Fibroblast of lung (primary cell): Measurements from ENCODE around the gene DCP1B. TPM values are rescaled to one million over a fixed set of nuclear protein-coding genes. Genes with fewer than 3 reads are reported as not detected.

ENCODE experiments used
- DNase-seq, 2 donors: peaks; one replicate each; pipeline versions ENCODE4 v3.0.0 to v3.0.0-alpha.2; 2010; ENCODE audit warnings: low read depth in 2 of 2
- H2AFZ ChIP-seq: 2 replicates; pipeline ENCODE4 v1.5.1; 2012; ENCODE audit warnings: low read length, control low read depth, inconsistent platforms
- H3K27ac ChIP-seq: 2 replicates; pipeline ENCODE4 v1.5.1; 2011; ENCODE audit warnings: low read length, control low read depth; ENCODE audit not compliant: insufficient read depth
- H3K27me3 ChIP-seq: 2 replicates; pipeline ENCODE4 v1.5.1; 2011; ENCODE audit warnings: mild to moderate bottlenecking, low read length; ENCODE audit not compliant: control insufficient read depth, insufficient read depth
- H3K36me3 ChIP-seq: 2 replicates; pipeline ENCODE4 v1.5.1; 2011; ENCODE audit warnings: low read length; ENCODE audit not compliant: control insufficient read depth, insufficient read depth
- H3K4me1 ChIP-seq: 2 replicates; pipeline ENCODE4 v1.5.1; 2011; ENCODE audit warnings: low read length; ENCODE audit not compliant: control insufficient read depth, insufficient read depth; ENCODE audit errors: extremely low read depth
- H3K4me2 ChIP-seq: 2 replicates; pipeline ENCODE4 v1.5.1; 2011; ENCODE audit warnings: low read length, control low read depth; ENCODE audit not compliant: insufficient read depth; ENCODE audit errors: extremely low read depth
- H3K4me3 ChIP-seq, 4 experiments: fragments of 200-600 bp in 1 of 4; sonication (generic) in 1 of 4; replicated peaks in 1 of 4; 2 replicates each; pipeline ENCODE4 v1.5.1; 2011 to 2016; ENCODE audit warnings: low read length in 4 of 4, low read depth in 3 of 4, mild to moderate bottlenecking in 3 of 4, control low read depth in 2 of 4, inconsistent platforms in 1 of 4, mixed read lengths in 1 of 4; ENCODE audit not compliant: insufficient read depth in 1 of 4; ENCODE audit errors: control extremely low read depth in 1 of 4
- H3K79me2 ChIP-seq: 2 replicates; pipeline ENCODE4 v1.5.1; 2012; ENCODE audit warnings: mild to moderate bottlenecking, low read length, inconsistent platforms; ENCODE audit not compliant: control insufficient read depth, insufficient read depth
- H3K9ac ChIP-seq: 2 replicates; pipeline ENCODE4 v1.5.1; 2011; ENCODE audit warnings: mild to moderate bottlenecking, low read length, control low read depth; ENCODE audit not compliant: insufficient read depth
- H3K9me3 ChIP-seq: 2 replicates; pipeline ENCODE4 v1.5.1; 2012; ENCODE audit warnings: low read depth, low read length; ENCODE audit not compliant: control insufficient read depth, insufficient read depth
- H4K20me1 ChIP-seq: 2 replicates; pipeline ENCODE4 v1.5.1; 2011; ENCODE audit warnings: low read length; ENCODE audit not compliant: control insufficient read depth, insufficient read depth; ENCODE audit errors: extremely low read depth
- EZH2 ChIP-seq: IDR thresholded peaks from 2 replicates; pipeline ENCODE4 v1.5.1; 2012; ENCODE audit warnings: low read length, control low read depth, mild to moderate bottlenecking; ENCODE audit errors: missing control alignments
- polyA plus RNA-seq, 2 donors: library from polyadenylated mRNA; depleted of rRNA in 1 of 2; stranded (reverse) in 1 of 2; unstranded in 1 of 2; fragments of >200 nt; gene quantifications; 2 replicates each; pipeline ENCODE4 v1.2.1, GENCODE V29; 2011 to 2012; ENCODE audit warnings: missing spikeins in 1 of 2
- total RNA-seq: library from RNA; depleted of rRNA; stranded (reverse); fragments of >200 nt; gene quantifications from 2 replicates; pipeline ENCODE4 v1.2.1, GENCODE V29; 2014
- TF ChIP-seq, protein P1 (sequence below), 2 donors: IDR thresholded peaks in 1 of 2; conservative IDR thresholded peaks in 1 of 2; 1 replicate in 1 of 2; 2 replicates in 1 of 2; pipeline ENCODE4 v1.5.1; 2011 to 2012; ENCODE audit warnings: low read length in 2 of 2, control low read depth in 1 of 2, inconsistent platforms in 1 of 2, low read depth in 1 of 2, mild to moderate bottlenecking in 1 of 2

DCP1B gene
- total and polyA plus RNA-seq, 2 donors (not counting 1 experiment from before 2014, with no cell fraction given) = 10.4 to 19.4 TPM

DNA sequence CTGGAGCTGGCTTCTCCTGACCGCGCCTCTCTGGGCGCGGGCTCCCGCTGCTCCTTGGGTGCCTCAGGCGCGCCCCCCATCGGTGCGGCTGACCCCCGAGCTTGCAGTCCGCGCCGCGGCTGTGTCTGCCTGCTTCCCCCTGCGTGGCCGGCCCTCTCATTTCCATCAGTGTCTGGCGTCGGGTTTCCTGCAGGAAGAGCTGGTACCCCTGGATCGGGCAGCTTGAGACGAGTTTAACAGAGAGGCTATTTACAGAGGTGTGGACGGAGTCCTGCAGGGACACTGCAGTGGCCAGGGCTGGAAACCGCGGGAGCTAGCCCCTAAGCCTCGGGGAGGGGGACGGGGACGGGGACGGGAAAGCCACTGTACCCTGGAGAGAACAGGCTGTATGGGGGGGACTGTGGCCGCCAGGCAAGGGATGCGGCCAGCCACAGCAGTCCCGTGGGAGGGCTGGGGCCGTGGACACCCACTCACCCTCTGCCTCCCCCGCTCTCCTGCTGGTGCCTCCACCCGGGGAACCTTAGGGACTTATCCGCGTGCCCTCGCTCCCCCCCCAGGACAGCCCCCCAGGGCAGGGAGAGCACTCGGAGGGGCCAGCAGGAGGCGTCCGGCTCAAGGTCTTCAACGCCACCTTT, 82.1 kb downstream of the DCP1B start:
- H3K79me2 ChIP-seq = no peaks in the 10 kb centered on the region
- DNase-seq = no peak
- no peaks in the 10 kb centered on the region for H3K36me3 ChIP-seq
- H3K27ac ChIP-seq = no peak overlapping the region
- H3K4me3 ChIP-seq = no peak overlapping the region
- no peaks in the 10 kb centered on the region for H4K20me1 ChIP-seq
- no peak overlapping the region for H2AFZ ChIP-seq
- no peak overlapping the region for H3K9ac ChIP-seq
- H3K9me3 ChIP-seq = no peaks in the 10 kb centered on the region
- H3K27me3 ChIP-seq = peaks cover 16% of the 10 kb centered on the region
- TF ChIP-seq, protein P1, sequence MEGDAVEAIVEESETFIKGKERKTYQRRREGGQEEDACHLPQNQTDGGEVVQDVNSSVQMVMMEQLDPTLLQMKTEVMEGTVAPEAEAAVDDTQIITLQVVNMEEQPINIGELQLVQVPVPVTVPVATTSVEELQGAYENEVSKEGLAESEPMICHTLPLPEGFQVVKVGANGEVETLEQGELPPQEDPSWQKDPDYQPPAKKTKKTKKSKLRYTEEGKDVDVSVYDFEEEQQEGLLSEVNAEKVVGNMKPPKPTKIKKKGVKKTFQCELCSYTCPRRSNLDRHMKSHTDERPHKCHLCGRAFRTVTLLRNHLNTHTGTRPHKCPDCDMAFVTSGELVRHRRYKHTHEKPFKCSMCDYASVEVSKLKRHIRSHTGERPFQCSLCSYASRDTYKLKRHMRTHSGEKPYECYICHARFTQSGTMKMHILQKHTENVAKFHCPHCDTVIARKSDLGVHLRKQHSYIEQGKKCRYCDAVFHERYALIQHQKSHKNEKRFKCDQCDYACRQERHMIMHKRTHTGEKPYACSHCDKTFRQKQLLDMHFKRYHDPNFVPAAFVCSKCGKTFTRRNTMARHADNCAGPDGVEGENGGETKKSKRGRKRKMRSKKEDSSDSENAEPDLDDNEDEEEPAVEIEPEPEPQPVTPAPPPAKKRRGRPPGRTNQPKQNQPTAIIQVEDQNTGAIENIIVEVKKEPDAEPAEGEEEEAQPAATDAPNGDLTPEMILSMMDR (conservative IDR thresholded peaks at IDR 0.05 in 1 of 2, IDR thresholded peaks at IDR 0.05 in 1 of 2; ENCODE audit: low read depth in 1 of 2, low read length in 2 of 2) = no peak
- TF ChIP-seq EZH2 = no peak
- no peaks in the 10 kb centered on the region for H3K4me1 ChIP-seq
- no peak overlapping the region for H3K4me2 ChIP-seq

DNA sequence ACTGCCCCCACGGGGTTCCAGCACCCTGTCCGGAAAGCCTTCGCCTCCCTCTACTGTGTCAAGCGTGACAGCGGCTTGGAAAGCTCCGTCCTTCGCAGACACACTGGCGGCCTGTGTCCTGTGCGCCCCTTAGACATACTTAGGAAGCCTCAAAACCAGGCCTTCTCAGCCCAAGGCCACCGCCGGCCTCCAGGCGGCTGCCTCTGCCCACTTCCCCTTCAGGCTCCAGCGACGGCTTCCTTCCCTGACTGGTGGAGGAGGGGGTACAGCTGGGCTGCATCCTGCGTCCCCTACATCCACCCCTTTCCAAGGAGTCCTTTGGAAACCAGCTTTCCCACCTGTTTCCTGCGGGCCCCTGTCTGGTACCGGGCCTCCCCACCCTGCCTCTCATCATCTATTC, 83.3 kb downstream of the DCP1B start:
- no peaks in the 10 kb centered on the region for H3K79me2 ChIP-seq
- H3K27me3 ChIP-seq = peaks cover 14% of the 10 kb centered on the region
- no peak overlapping the region for H3K4me2 ChIP-seq
- H3K4me1 ChIP-seq = no peaks in the 10 kb centered on the region
- DNase-seq = no peak
- H3K27ac ChIP-seq = no peak overlapping the region
- no peaks in the 10 kb centered on the region for H3K9me3 ChIP-seq
- no peak for TF ChIP-seq EZH2
- TF ChIP-seq, protein P1 (conservative IDR thresholded peaks at IDR 0.05 in 1 of 2, IDR thresholded peaks at IDR 0.05 in 1 of 2; ENCODE audit: low read depth in 1 of 2, low read length in 2 of 2) = no peak
- no peak overlapping the region for H3K9ac ChIP-seq
- no peaks in the 10 kb centered on the region for H4K20me1 ChIP-seq
- H3K36me3 ChIP-seq = no peaks in the 10 kb centered on the region
- no peak overlapping the region for H2AFZ ChIP-seq
- H3K4me3 ChIP-seq = no peak overlapping the region

DNA sequence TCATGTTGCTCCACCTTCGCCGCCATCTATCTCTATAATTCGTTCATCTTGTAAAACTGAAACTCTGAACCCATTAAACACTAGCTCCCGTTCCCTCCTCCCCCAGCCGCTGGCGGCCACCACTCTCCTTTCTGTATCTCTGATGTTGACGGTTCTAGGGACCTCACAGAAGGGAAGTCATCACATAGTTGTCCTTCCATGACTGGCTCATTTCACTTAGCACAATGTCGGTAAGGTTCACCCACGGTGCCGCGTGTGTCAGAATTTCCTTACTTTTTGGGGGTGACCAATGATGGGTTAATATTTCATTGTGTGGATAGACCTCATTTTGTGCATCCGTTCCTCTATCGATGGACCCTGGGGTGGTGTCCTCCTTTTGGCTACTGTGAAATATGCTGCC, 83.8 kb downstream of the DCP1B start:
- DNase-seq = no peak
- H3K4me3 ChIP-seq = no peak overlapping the region
- H3K4me2 ChIP-seq = no peak overlapping the region

More for the DNA sequence above, 83.8 kb downstream of the DCP1B start:
- Histone ChIP-seq H3K79me2 (no peaks in the 10 kb centered on the region), H3K9me3 (no peaks in the 10 kb centered on the region), H4K20me1 (no peaks in the 10 kb centered on the region), H3K27ac (no peak overlapping the region), H3K27me3 (peaks cover 12% of the 10 kb centered on the region), H3K4me1 (no peaks in the 10 kb centered on the region), H2AFZ (no peak overlapping the region), H3K9ac (no peak overlapping the region), H3K36me3 (no peaks in the 10 kb centered on the region)
- TF ChIP-seq, protein P1 (conservative IDR thresholded peaks at IDR 0.05 in 1 of 2, IDR thresholded peaks at IDR 0.05 in 1 of 2; ENCODE audit: low read depth in 1 of 2, low read length in 2 of 2) = no peak
- no peak for TF ChIP-seq EZH2
